ENCODE results near the gene CIDEA.

The CIDEA gene

DNA sequence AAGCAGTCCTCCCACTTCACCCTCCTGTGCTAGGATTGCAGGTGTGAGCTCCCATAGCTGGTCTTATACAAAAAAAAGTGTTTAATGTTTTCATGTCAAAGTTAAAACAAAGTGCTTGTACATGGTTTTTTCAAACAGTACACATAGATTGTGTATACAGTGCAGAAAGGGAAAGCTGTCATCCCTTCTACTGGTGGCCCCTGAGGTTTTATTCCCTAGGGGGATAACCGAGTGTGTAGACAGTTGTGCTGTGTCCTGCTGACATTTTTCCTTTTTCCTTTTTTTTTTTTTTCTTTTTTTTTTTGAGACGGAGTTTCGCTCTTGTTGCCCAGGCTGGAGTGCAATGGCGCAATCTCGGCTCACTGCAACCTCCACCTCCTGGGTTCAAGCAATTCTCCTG lies 64.7 kb downstream of the CIDEA start:
- DNase-seq (ENCODE audit: low read depth): no peak

- no peak for DNase-seq (ENCODE audit: low read depth)
These were observed 67.2 kb downstream of the CIDEA start for GRCh38 chr18:12321333-12321732.

DNA sequence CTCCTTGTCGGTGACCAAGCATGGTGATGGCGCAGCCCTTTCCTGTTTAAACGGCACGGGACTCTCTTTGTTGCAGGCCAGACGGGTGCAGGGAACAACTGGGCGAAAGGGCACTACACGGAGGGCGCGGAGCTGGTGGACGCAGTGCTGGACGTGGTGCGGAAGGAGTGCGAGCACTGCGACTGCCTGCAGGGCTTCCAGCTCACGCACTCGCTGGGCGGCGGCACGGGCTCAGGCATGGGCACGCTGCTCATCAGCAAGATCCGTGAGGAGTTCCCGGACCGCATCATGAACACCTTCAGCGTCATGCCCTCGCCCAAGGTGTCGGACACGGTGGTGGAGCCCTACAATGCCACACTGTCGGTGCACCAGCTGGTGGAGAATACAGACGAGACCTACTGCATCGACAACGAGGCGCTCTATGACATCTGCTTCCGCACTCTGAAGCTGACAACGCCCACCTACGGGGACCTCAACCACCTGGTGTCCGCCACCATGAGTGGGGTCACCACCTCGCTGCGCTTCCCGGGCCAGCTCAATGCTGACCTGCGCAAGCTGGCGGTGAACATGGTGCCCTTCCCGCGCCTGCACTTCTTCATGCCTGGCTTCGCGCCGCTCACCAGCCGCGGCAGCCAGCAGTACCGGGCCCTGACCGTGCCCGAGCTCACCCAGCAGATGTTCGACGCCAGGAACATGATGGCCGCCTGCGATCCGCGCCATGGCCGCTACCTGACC lies 71.0 kb downstream of the CIDEA start:
- no peak for DNase-seq (ENCODE audit: low read depth)

DNA sequence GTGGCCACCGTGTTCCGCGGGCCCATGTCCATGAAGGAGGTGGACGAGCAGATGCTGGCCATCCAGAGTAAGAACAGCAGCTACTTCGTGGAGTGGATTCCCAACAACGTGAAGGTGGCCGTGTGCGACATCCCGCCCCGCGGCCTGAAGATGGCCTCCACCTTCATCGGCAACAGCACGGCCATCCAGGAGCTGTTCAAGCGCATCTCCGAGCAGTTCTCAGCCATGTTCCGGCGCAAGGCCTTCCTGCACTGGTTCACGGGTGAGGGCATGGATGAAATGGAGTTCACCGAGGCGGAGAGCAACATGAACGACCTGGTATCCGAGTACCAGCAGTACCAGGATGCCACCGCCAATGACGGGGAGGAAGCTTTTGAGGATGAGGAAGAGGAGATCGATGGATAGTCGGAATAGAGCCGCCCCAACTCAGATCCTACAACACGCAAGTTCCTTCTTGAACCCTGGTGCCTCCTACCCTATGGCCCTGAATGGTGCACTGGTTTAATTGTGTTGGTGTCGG lies 71.6 kb downstream of the CIDEA start:
- DNase-seq (ENCODE audit: low read depth): no peak

- DNase-seq (ENCODE audit: low read depth): no peak
These were observed 72.7 kb downstream of the CIDEA start for GRCh38 chr18:12326711-12327460.

Measured in stimulated activated CD8-positive, alpha-beta memory T cell treated with anti-CD3 and anti-CD28 coated beads, Interleukin-15, amount 100 ng/mL, for 24 hours (primary cell).